MCF 10A (cell line): ENCODE data around the gene CPNE9. TPM values are rescaled to one million over a fixed set of nuclear protein-coding genes. Genes with fewer than 3 reads are reported as not detected.
A peak's percentile ranks its signal among the peaks of the same experiment; 100 is the strongest.

ENCODE experiments used
- BruUV-seq: library from RNA; stranded (reverse); fragments of 400-500 nt; replicated peaks from 2 replicates; lab custom pipeline; 2021; lab: Mats Ljungman, UMichigan
- CTCF ChIA-PET: fragments of 300-600 bp; sonication (Branson Sonifier 250); formaldehyde crosslinking; extraction: SDS; loops from one replicate; lab custom pipeline; 2021; ENCODE audit warnings: antibody characterized with exemption, inconsistent platforms; lab: Yijun Ruan, JAX
- POLR2A ChIA-PET: fragments of 300-600, 350-650 bp; sonication (Branson Sonifier 250); formaldehyde crosslinking; extraction: SDS; loops from one replicate; lab custom pipeline; 2020; ENCODE audit warnings: antibody characterized with exemption, inconsistent platforms; lab: Yijun Ruan, JAX
- DNase-seq: peaks from one replicate; pipeline ENCODE4 v3.0.0-alpha.2; 2018; ENCODE audit not compliant: unreplicated experiment
- H3K27ac Mint-ChIP-seq: one replicate; pipeline ENCODE4 v1.8.0; 2022; ENCODE audit warnings: mild to moderate bottlenecking, low read depth, mixed read lengths; ENCODE audit not compliant: unreplicated experiment
- H3K27me3 Mint-ChIP-seq: one replicate; pipeline ENCODE4 v1.8.0; 2022; ENCODE audit warnings: mixed read lengths; ENCODE audit not compliant: insufficient read depth, unreplicated experiment
- H3K36me3 Mint-ChIP-seq: one replicate; pipeline ENCODE4 v1.8.0; 2022; ENCODE audit warnings: mild to moderate bottlenecking, moderate library complexity, mixed read lengths; ENCODE audit not compliant: insufficient read depth, unreplicated experiment
- H3K4me1 Mint-ChIP-seq: one replicate; pipeline ENCODE4 v1.8.0; 2022; ENCODE audit warnings: mixed read lengths; ENCODE audit not compliant: insufficient read depth, unreplicated experiment
- H3K4me3 Mint-ChIP-seq: one replicate; pipeline ENCODE4 v1.8.0; 2022; ENCODE audit warnings: mild to moderate bottlenecking, moderate library complexity, mixed read lengths; ENCODE audit not compliant: unreplicated experiment
- H3K9me3 Mint-ChIP-seq: one replicate; pipeline ENCODE4 v1.8.0; 2022; ENCODE audit warnings: mixed read lengths; ENCODE audit not compliant: unreplicated experiment
- CTCF ChIP-seq: fragments of 200-600 bp; IDR thresholded peaks from one replicate; pipeline ENCODE4 v1.8.0; 2022; ENCODE audit warnings: antibody characterized with exemption, mild to moderate bottlenecking; ENCODE audit not compliant: unreplicated experiment
- intact Hi-C: fragments of 100-400 bp; cut with micrococcal nuclease; formaldehyde crosslinking; loops from 2 replicates; pipeline ENCODE4 v1.14.1; 2022
- total RNA-seq: library from RNA; stranded (reverse); gene quantifications from 2 replicates; pipeline ENCODE4 v1.2.3, GENCODE V29; 2022

CPNE9 gene
- total RNA-seq, 1 experiment from 2014 or later: not detected

GRCh38 chr3:9731206-9732079, 27.8 kb downstream of the CPNE9 start, which contains the start of gene BRPF1:
Gene BRPF1, plus strand, starts transcription at chr3:9731735. Its CDS starts 2,406 bp downstream, at chr3:9734141.
- Mint-ChIP-seq H3K36me3 (peaks cover 33% of the 10 kb centered on the region), H3K4me1 (peaks cover 35% of the 10 kb centered on the region), H3K9me3 (no peaks in the 10 kb centered on the region), H3K27me3 (no peaks in the 10 kb centered on the region), H3K4me3 (peak within 1 kb of the TSS; percentile 76), H3K27ac (peak within 1 kb of the TSS; percentile 98)
- intact Hi-C loops: no loop called here
- BruUV-seq: no TSS peak
- CTCF ChIA-PET: interaction anchor here (0.6 to 2.6 kb wide), 6 partner anchors 8 to 378 kb away, joined by 3 to 12 read pairs (median 4); no protein-coding TSS in a partner anchor
- no peak for TF ChIP-seq CTCF
- POLR2A ChIA-PET: interaction anchor here (0.6 to 3.8 kb wide), 16 partner anchors 8 to 369 kb away, joined by 3 to 41 read pairs (median 4); partner anchors contain the start of genes ARPC4, MTMR14, OGG1 and TADA3
- peak; percentile 99 for DNase-seq

GRCh38 chr3:9732080-9732739, 28.6 kb downstream of the CPNE9 start:
- peaks cover 34% of the 10 kb centered on the region for H3K4me1 Mint-ChIP-seq
- DNase-seq: no peak
- peak overlapping the region; percentile 98 for H3K27ac Mint-ChIP-seq
- TF ChIP-seq CTCF: no peak
- H3K27me3 Mint-ChIP-seq: no peaks in the 10 kb centered on the region
- peak overlapping the region; percentile 76 for H3K4me3 Mint-ChIP-seq
- H3K36me3 Mint-ChIP-seq: peaks cover 36% of the 10 kb centered on the region
- BruUV-seq: TSS peak; percentile 28
- CTCF ChIA-PET: interaction anchor here (0.5 to 2.6 kb wide), 15 partner anchors 9 to 379 kb away, joined by 3 to 13 read pairs (median 4); partner anchors contain the start of genes CAMK1, FANCD2, JAGN1 and OGG1
- intact Hi-C loops: no loop called here
- no peaks in the 10 kb centered on the region for H3K9me3 Mint-ChIP-seq
- POLR2A ChIA-PET: interaction anchor here (0.6 to 3.8 kb wide), 14 partner anchors 16 to 369 kb away, joined by 3 to 41 read pairs (median 4); partner anchors contain the start of genes ARPC4, MTMR14, OGG1 and TADA3

- peak; percentile 11 for DNase-seq
These were observed 29.1 kb downstream of the CPNE9 start for GRCh38 chr3:9732740-9733115.

More at GRCh38 chr3:9732740-9733115, 29.1 kb downstream of the CPNE9 start:
- BruUV-seq: no TSS peak
- H3K9me3 Mint-ChIP-seq: no peaks in the 10 kb centered on the region
- peak overlapping the region; percentile 76 for H3K4me3 Mint-ChIP-seq
- TF ChIP-seq CTCF: no peak
- intact Hi-C loops: no loop called here
- peak overlapping the region; percentile 98 for H3K27ac Mint-ChIP-seq
- peaks cover 36% of the 10 kb centered on the region for H3K36me3 Mint-ChIP-seq
- CTCF ChIA-PET: interaction anchor here (0.5 to 2.6 kb wide), 17 partner anchors 10 to 515 kb away, joined by 3 to 13 read pairs (median 4); partner anchors contain the start of genes ARPC4, CAMK1, FANCD2 and JAGN1
- peaks cover 29% of the 10 kb centered on the region for H3K4me1 Mint-ChIP-seq
- no peaks in the 10 kb centered on the region for H3K27me3 Mint-ChIP-seq
- POLR2A ChIA-PET: interaction anchor here (0.6 to 3.8 kb wide), 10 partner anchors 17 to 336 kb away, joined by 3 to 40 read pairs (median 3); partner anchors contain the start of genes ARPC4, MTMR14, OGG1 and TADA3
